GM12801 (cell line): Measurements from ENCODE around the gene LRIG1.

Experiments used
- TF ChIP-seq, protein P1 (sequence below): IDR thresholded peaks from one replicate; pipeline ENCODE4 v1.5.1; 2011; ENCODE audit warnings: control low read depth; ENCODE audit not compliant: insufficient read length; ENCODE audit errors: extremely low read depth

LRIG1 gene

GRCh38 chr3:66492672-66493071 is 8.2 kb downstream of the LRIG1 start:
- TF ChIP-seq, protein P1, sequence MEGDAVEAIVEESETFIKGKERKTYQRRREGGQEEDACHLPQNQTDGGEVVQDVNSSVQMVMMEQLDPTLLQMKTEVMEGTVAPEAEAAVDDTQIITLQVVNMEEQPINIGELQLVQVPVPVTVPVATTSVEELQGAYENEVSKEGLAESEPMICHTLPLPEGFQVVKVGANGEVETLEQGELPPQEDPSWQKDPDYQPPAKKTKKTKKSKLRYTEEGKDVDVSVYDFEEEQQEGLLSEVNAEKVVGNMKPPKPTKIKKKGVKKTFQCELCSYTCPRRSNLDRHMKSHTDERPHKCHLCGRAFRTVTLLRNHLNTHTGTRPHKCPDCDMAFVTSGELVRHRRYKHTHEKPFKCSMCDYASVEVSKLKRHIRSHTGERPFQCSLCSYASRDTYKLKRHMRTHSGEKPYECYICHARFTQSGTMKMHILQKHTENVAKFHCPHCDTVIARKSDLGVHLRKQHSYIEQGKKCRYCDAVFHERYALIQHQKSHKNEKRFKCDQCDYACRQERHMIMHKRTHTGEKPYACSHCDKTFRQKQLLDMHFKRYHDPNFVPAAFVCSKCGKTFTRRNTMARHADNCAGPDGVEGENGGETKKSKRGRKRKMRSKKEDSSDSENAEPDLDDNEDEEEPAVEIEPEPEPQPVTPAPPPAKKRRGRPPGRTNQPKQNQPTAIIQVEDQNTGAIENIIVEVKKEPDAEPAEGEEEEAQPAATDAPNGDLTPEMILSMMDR: no peak

GRCh38 chr3:66492071-66492470 is 8.8 kb downstream of the LRIG1 start:
- TF ChIP-seq, protein P1: no peak

- TF ChIP-seq, protein P1: no peak
These were observed 9.8 kb downstream of the LRIG1 start for GRCh38 chr3:66490984-66491383.

DNA sequence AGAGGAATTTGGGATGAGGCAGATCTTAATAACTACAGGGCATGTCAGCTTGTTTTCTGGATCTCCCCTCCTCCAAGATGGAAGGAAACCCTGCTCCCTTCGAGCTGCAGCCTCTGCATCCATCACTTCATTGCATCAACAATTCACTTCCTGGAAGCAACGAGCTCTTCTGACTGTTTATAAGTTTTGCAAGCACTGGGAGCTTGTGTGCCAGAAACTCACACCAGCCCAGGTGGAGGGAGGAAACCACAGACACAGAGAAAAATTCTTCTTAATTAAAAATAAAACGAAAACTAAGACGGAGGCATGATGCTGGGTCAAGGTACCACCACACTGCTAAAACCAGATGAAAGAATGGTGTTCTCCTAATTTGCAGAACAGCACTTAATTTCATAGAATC is 10.6 kb downstream of the LRIG1 start:
- TF ChIP-seq, protein P1: no peak

GRCh38 chr3:66489581-66489980 is 11.2 kb downstream of the LRIG1 start:
- TF ChIP-seq, protein P1: no peak

DNA sequence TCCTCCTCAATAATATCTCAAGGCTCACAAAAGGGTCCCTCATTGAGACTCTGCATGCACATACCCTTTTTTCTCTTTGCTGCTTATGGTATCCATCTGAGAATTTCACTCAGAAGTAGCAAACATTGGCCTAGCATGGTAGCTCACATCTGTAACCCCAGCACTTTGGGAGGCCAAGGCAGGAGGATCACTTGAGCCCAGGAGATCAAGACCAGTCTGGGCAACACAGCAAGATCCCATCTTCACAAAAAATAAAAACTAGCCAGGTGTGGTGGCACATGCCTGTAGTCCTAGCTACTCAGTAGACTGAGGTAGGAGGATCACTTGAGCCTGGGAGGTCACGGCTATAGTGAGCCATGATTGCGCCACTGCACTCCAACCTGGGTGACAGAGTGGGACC is 11.7 kb downstream of the LRIG1 start:
- TF ChIP-seq, protein P1: no peak

- TF ChIP-seq, protein P1: no peak
These were observed 12.3 kb downstream of the LRIG1 start for GRCh38 chr3:66488492-66488891.

DNA sequence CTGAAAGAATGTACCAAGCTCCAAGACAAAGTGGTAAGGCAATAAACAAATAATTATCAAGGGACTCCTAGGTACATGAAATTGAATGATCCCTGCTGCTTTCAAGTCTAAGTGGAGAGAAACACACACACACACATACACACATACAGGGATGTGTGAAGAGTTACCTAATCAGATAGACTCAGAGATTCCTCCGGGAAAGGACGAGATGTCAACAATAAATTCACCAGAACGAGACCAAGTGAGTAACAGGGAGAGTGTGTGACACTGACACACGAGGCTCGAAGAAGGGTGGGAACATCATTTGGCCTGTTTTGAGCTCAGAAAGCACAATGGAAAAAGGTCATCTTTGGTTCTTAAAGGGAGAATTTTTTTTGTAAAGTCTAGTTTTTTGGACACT is 13.4 kb downstream of the LRIG1 start:
- TF ChIP-seq, protein P1: no peak
